Cardiac fibroblast (primary cell): ENCODE results near the gene GNG3.
"Not testable (repeated sequence)": the region's sequence is repeated elsewhere in the genome, so short reads cannot be mapped to it uniquely, and the experiment has no call there.

ENCODE experiments used
- DNase-seq, 2 donors: peaks; one replicate each; pipeline versions ENCODE4 v3.0.0 to v3.0.0-alpha.2; 2010; ENCODE audit warnings: low read depth in 2 of 2
- H3K4me3 ChIP-seq, 2 donors: replicated peaks in 1 of 2; 1 replicate in 1 of 2; 2 replicates in 1 of 2; pipeline ENCODE4 v1.5.1; 2011; ENCODE audit warnings: low read depth in 2 of 2, low read length in 2 of 2, mild to moderate bottlenecking in 2 of 2, moderate library complexity in 1 of 2
- CTCF ChIP-seq: IDR thresholded peaks from one replicate; pipeline ENCODE4 v1.5.1; 2011; ENCODE audit warnings: low read depth, mild to moderate bottlenecking, low read length, inconsistent platforms

The GNG3 gene

GRCh38 chr11:62727165-62727871 lies 19.8 kb downstream of the GNG3 start, which contains the start of gene HNRNPUL2:
TSS of gene HNRNPUL2 (minus strand) at chr11:62727457. CDS start at chr11:62727156, 301 bp downstream.
- peak within 1 kb of the TSS; percentile 89 to 93 for H3K4me3 ChIP-seq
- peak; percentile 99 to 100 for DNase-seq
- no peak for TF ChIP-seq CTCF

- peak overlapping the region; percentile 89 to 93 for H3K4me3 ChIP-seq
- DNase-seq: peak; percentile 98 to 99
- TF ChIP-seq CTCF: no peak
These were observed 20.3 kb downstream of the GNG3 start for GRCh38 chr11:62727872-62728170.

- DNase-seq: peak; percentile 88 to 90
- peak within 1 kb of the TSS; percentile 89 to 93 for H3K4me3 ChIP-seq
- no peak for TF ChIP-seq CTCF
These were observed 20.9 kb downstream of the GNG3 start, which contains the start of gene TTC9C for GRCh38 chr11:62728171-62728988. TSS of gene TTC9C (plus strand) at chr11:62728486. CDS start at chr11:62728849, 363 bp downstream.

- H3K4me3 ChIP-seq: peak overlapping the region; percentile 89 to 93
- DNase-seq: not testable (repeated sequence)
These were observed 22.6 kb downstream of the GNG3 start for GRCh38 chr11:62730076-62730475.

- no peak for TF ChIP-seq CTCF
- no peak overlapping the region for H3K4me3 ChIP-seq
- DNase-seq: peak; percentile 54 to 57
These were observed 25.4 kb downstream of the GNG3 start for GRCh38 chr11:62732830-62733229.

GRCh38 chr11:62737196-62737595 lies 29.7 kb downstream of the GNG3 start:
- no peak for TF ChIP-seq CTCF
- DNase-seq: no peak
- H3K4me3 ChIP-seq: no peak overlapping the region

GRCh38 chr11:62747475-62748160 lies 40.1 kb downstream of the GNG3 start:
- DNase-seq: no peak
- H3K4me3 ChIP-seq: no peak overlapping the region
- no peak for TF ChIP-seq CTCF

GRCh38 chr11:62749931-62750330 lies 42.5 kb downstream of the GNG3 start:
- H3K4me3 ChIP-seq, DNase-seq: not testable (repeated sequence)
